ENCODE data around the gene TMEM222. TPM values are rescaled to one million over a fixed set of nuclear protein-coding genes. Genes with fewer than 3 reads are reported as not detected.

The TMEM222 gene
- polyA plus RNA-seq, 1 donor from 2014 or later, result 68.0 TPM

DNA sequence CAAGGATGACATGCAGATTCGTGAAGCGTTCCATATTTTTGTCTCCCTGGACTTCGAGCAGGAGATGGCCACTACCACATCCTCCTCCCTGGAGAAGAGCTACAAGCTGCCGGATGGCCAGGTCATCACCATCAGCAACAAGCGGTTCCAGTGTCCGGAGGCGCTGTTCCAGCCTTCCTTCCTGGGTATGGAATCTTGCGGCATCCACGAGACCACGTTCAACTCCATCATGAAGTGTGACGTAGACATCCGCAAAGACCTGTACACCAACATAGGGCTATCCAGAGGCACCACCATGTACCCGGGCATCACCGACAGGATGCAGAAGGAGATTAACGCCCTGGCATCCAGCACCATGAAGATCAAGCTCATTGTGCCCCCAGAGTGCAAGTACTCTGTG is 3.3 kb downstream of the TMEM222 start:
- peaks cover 1% of the 10 kb centered on the region for H3K36me3 Mint-ChIP-seq
- H3K27ac Mint-ChIP-seq, result peak overlapping the region in 2 of 3 donors; percentile 23 to 51
- no peaks in the 10 kb centered on the region for H3K27me3 Mint-ChIP-seq
- peak overlapping the region in 3 of 4 donors; percentile 8 to 98 (median 45) for H3K4me3 Mint-ChIP-seq
- no peaks in the 10 kb centered on the region for H3K9me3 Mint-ChIP-seq
- H3K4me1 Mint-ChIP-seq, result peaks cover 47 to 55% (median 51%) of the 10 kb centered on the region in 3 donors

DNA sequence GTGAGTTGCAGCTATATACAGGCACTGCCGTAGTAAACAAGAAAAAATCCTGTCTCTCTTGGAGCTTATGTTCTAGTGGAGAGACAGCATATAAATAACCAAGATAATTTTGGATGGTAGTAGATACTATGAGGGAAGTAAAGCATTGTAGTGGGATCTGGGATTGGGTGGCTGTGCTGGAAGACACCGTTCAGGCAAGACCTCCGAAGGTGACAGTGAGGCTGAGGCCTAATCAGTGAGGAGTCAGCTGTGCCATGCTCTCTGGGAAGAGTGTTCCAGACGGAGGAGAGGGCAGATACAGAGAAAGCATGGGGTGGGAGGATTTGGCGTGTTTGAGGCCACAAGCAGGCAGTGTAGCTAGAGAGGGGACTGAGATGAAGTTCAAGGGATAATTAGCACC is 6.0 kb downstream of the TMEM222 start:
- Mint-ChIP-seq H3K27ac (no peak overlapping the region), H3K9me3 (no peaks in the 10 kb centered on the region), H3K27me3 (no peaks in the 10 kb centered on the region), H3K4me3 (peak overlapping the region in 1 of 4 donors; percentile 44), H3K4me1 (peaks cover 40 to 51% (median 48%) of the 10 kb centered on the region in 3 donors), H3K36me3 (no peaks in the 10 kb centered on the region)

DNA sequence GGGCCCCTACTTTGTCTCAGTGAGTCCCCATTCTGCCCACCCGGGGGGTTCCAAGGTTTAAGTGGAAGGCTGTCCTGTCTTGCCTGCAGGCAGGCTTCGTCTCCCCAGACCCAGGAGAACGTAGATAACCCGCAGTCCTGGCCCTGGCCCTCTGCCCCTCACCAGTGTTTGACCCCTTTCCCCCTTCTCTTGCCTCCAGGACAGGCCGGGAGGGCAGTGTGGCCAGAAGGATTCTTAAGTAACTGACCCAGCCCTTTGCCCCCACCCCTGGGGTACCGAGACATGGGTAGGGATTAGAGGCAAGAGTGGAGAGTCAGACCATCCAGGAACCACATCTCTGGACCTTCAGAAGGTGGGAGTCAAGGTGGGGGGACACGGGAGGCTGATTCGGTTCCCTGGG is 8.8 kb downstream of the TMEM222 start:
- peak overlapping the region in 2 of 4 donors; percentile 5 to 28 for H3K4me3 Mint-ChIP-seq
- peaks cover 34 to 35% (median 34%) of the 10 kb centered on the region in 3 donors for H3K4me1 Mint-ChIP-seq
- peak overlapping the region in 1 of 3 donors; percentile 80 for H3K27ac Mint-ChIP-seq
- H3K9me3 Mint-ChIP-seq, result no peaks in the 10 kb centered on the region
- H3K27me3 Mint-ChIP-seq, result no peaks in the 10 kb centered on the region
- peaks cover 3% of the 10 kb centered on the region for H3K36me3 Mint-ChIP-seq

DNA sequence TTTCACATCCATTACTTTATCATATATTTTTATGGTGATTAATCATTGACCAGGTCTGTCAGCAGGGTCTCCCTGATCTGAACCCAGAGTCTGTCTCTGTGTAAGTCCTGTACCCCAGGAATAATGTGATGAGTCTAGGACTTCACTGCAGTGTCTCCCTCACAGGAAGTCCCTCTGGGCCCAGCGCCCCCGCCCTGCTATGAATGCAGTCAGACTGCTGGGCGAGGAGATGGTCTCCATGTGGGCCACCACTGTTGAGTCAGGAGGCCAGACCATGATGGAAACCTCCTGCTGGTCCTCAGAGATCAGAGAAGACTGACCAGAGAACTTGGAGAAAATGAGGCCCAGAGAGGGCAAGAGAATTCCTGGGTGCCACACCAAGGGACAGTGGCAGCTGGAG is 9.5 kb downstream of the TMEM222 start:
- Mint-ChIP-seq H3K36me3 (peaks cover 3% of the 10 kb centered on the region), H3K27me3 (no peaks in the 10 kb centered on the region), H3K4me3 (peak overlapping the region in 1 of 4 donors; percentile 28), H3K9me3 (no peaks in the 10 kb centered on the region), H3K4me1 (peaks cover 28 to 34% (median 28%) of the 10 kb centered on the region in 3 donors), H3K27ac (peak overlapping the region in 1 of 3 donors; percentile 80)

DNA sequence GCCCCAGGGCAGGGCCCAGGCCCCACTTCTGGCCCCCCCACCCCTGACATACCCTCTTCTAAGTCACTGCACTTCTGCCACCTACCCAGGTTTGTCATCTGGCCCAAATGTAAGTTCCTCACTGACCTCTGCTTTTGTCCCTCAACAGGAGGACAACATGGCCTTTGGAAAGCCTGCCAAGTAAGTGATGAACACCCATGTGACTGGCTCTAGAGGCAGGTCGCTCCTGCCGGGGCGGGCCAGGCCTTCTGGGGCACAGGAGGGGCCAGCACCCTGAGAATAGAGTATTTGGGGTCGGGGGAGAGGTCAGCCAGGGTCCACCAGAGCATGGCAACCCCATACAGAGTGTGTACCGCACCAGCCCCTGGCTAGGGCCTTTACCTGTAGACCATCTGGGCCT is 10.0 kb downstream of the TMEM222 start:
- no peaks in the 10 kb centered on the region for H3K9me3 Mint-ChIP-seq
- no peak overlapping the region for H3K27ac Mint-ChIP-seq
- peaks cover 23 to 30% (median 24%) of the 10 kb centered on the region in 3 donors for H3K4me1 Mint-ChIP-seq
- no peak overlapping the region for H3K4me3 Mint-ChIP-seq
- H3K36me3 Mint-ChIP-seq, result peaks cover 3% of the 10 kb centered on the region
- H3K27me3 Mint-ChIP-seq, result no peaks in the 10 kb centered on the region

DNA sequence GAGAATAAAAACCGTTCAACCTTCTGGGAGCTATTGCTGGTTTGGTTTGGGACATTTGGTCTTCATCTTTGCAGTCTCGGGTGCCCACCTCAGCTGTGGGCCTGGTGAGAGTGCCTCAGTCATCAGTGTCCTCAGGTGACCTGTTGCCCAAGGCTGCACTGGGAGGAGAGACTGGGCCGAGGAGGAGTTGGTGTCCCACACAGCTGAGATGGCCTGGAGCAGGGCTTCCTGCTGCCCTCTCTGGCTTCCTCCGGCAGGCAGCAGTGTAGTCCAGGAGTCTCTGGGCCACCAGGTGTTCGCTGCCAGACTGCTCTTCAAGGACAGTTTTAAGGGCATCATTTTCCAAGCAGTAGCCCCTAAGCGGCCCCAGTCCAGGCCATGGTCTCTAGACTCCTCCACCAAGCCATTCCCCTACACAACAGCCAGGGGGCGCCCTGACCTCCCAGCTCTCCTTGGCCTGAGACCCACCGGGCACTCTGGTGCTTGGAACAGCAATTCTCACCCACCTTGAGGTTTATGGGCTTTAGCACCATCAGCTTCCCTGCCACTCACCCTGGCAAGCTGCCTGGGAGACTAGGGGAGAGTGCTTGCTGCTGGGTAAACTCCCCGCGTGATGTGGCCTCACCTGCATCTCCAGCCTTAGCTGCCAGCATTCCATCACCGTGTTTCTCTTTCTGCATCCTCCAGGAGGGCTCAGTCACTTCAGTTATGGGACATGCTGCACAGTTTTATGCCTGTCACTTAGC is 10.7 kb downstream of the TMEM222 start:
- Mint-ChIP-seq H3K4me3 (peak overlapping the region in 1 of 4 donors; percentile 48), H3K4me1 (peaks cover 19 to 27% (median 21%) of the 10 kb centered on the region in 3 donors), H3K27ac (peak overlapping the region in 1 of 3 donors; percentile 68), H3K27me3 (no peaks in the 10 kb centered on the region), H3K36me3 (peaks cover 3% of the 10 kb centered on the region), H3K9me3 (no peaks in the 10 kb centered on the region)

DNA sequence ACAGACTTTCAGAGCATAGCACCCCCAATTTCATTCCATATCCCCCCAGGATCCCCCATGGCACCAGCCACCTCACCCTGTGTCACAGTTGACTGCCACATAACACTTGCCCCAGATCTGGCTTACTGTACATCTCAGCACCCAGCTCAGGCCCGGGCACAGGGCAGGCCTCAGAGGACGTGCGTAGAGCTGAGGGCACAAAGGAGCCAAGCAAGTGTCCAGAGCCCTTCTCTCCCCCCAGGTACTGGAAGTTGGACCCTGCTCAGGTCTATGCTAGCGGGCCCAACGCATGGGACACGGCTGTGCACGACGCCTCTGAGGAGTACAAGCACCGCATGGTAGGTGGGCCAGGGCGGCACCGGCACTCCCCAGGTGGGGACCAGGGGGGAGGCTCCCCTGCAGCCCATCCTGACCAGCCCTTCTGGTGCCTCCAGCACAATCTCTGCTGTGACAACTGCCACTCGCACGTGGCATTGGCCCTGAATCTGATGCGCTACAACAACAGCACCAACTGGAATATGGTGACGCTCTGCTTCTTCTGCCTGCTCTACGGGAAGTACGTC is 11.8 kb downstream of the TMEM222 start:
- Mint-ChIP-seq H3K27ac (peak overlapping the region in 1 of 3 donors; percentile 67), H3K27me3 (no peaks in the 10 kb centered on the region), H3K9me3 (no peaks in the 10 kb centered on the region), H3K4me1 (peaks cover 11 to 19% (median 18%) of the 10 kb centered on the region in 3 donors), H3K36me3 (peaks cover 3% of the 10 kb centered on the region), H3K4me3 (no peak overlapping the region)

DNA sequence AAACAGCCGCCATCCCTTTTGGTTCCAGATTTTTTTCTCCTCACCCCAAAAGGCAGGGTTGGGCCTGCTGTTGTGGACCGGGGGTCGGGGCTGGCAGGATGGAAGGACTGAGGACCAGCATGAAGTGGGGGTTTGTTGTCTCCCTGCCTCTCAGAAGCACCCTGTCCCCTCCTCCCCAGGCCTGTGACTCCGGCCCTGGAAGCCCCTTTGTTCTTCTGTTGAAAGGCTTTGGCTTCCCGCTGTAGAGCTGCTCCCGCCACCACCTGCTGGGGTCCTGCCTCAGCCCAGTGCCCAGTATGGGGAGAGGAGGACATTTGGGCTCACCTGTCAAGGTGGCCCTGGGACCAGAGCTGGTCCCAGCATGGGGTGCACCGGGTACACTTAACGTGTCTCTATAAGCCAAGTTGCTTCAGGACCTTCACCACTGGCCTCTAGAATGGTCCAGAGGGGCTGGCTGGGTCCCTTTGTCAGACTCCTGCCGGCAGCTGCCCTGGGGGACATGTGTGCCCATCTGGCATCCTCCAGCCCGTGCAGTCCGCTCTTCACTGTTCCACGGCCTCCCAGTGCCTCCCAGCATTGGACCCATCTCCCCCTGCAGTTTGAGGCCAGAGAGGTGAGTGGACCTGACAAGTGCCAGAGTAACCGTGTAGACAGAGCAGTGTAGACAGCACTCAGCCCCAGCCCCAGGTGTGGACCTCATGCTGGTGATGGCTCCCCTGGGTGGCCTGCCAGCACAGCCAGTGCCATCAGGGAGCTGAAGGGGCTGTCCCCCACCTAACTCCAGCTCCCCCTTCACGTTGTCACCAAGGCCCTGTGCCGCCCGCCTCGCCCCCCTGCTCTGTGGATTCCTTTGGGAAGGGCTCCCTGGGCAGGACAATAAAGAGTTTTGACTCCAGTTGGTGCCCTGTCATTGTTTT is 13.8 kb downstream of the TMEM222 start:
- H3K9me3 Mint-ChIP-seq, result no peaks in the 10 kb centered on the region
- H3K4me3 Mint-ChIP-seq, result no peak overlapping the region
- H3K36me3 Mint-ChIP-seq, result peaks cover 3% of the 10 kb centered on the region
- H3K4me1 Mint-ChIP-seq, result peaks cover 13 to 22% (median 20%) of the 10 kb centered on the region in 3 donors
- no peak overlapping the region for H3K27ac Mint-ChIP-seq
- no peaks in the 10 kb centered on the region for H3K27me3 Mint-ChIP-seq

DNA sequence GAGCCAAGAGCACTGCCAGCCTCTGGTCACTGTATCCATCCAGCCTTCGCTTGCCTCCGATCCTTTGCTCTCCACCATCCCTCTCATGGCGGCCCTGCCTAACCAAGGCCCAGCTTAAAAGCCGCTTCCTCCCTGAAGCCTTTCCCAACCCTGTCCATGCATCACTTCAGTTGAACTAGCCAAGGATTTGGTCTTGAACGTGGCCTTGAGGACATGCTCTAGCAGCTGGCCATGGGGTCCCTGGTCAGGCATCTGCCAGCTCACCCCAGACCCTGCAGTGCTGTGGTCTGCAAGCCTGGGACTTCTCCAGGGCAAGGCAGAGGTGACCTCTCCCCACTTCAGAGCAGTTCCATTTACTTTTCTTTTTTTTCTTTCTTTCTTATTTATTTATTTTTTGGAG is 14.8 kb downstream of the TMEM222 start:
- H3K4me1 Mint-ChIP-seq, result peaks cover 19 to 30% (median 29%) of the 10 kb centered on the region in 3 donors
- no peaks in the 10 kb centered on the region for H3K9me3 Mint-ChIP-seq
- H3K36me3 Mint-ChIP-seq, result peaks cover 3% of the 10 kb centered on the region
- no peaks in the 10 kb centered on the region for H3K27me3 Mint-ChIP-seq
- no peak overlapping the region for H3K4me3 Mint-ChIP-seq
- H3K27ac Mint-ChIP-seq, result no peak overlapping the region

DNA sequence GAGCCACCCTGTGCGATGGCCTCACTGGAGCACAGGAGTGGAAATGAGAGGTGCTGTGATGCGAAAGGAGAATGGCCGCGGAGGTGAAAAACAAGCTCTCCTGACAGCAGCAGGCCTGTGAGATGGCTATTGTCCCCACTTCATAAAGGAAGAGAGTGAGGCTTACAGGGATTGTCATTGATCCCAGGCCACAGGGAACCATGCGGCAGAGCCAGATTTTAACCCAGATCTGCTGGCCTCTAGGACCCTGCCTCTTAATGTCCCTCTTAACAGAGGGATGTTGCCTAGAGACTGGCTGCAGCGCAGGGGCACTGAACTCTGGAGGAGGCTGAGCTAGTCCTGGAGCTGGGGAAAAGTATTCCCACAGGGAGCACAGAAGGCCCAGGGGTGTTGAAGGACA is 16.8 kb downstream of the TMEM222 start:
- peak overlapping the region; percentile 67 to 91 (median 80) for H3K27ac Mint-ChIP-seq
- peak overlapping the region in 2 of 4 donors; percentile 39 to 87 for H3K4me3 Mint-ChIP-seq
- H3K27me3 Mint-ChIP-seq, result no peaks in the 10 kb centered on the region
- no peaks in the 10 kb centered on the region for H3K9me3 Mint-ChIP-seq
- H3K36me3 Mint-ChIP-seq, result peaks cover 3% of the 10 kb centered on the region
- peaks cover 19 to 33% (median 25%) of the 10 kb centered on the region in 3 donors for H3K4me1 Mint-ChIP-seq

DNA sequence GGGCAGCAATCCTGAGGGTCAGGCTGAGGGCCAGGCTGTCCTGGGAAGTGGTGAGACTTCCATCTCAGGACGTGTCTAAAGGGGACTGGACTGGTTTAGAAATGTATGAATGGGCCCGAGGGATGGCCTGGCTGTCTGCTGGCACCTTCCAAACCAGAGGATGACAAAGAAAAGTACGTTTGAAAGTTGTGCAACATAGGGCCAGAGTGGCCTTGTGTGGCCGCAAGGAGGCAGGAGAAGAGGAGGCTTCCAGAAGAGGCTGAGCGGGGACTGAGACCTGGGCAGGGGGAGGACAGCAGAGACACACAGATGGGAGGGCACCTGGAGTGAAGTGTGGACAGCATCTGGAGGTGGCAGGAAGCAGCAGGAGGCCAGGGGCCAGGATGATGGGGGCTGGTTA is 17.2 kb downstream of the TMEM222 start:
- Mint-ChIP-seq H3K27ac (peak overlapping the region; percentile 82 to 97 (median 91)), H3K27me3 (no peaks in the 10 kb centered on the region), H3K4me1 (peaks cover 19 to 33% (median 25%) of the 10 kb centered on the region in 3 donors)

DNA sequence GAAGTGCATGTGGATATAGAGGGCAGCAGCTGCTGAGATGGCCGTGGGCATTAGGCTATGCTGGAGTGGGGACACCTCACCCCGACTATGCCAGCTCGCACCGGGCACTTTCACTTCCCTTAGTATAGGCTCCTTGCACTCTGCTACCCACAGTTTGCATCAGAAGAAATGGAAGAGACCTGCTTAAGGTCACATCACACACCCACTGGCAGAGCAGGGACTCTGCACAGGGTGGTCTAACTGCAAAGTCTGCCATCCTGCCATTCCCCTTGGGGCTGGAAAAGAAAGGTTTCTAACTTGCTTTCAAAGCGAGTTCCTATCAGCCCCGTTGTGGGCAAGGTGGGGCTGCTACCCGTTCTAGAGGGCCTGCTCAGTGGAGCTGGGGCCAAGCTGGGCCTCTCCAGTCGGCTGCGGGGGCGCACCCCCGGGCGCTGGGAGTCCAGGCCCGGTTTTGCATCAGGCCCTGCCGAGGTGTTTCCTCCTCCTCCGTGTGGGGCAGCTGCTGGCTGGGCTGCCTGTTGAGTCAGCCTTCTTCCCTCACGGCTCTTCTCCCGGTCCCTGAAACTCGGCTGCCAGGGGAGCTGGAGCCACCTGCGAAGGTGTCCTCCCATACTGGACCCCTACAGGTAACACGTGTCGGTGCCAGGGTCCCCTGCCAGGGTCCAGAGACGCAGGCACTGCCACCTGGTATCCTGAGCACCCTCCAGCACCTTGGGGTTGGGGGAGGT is 19.7 kb downstream of the TMEM222 start, which contains the start of gene SYTL1:
Gene SYTL1, plus strand, starts transcription at position 498 of the 728 bp plus-strand sequence. CDS start 3,313 bp downstream, outside the sequence.
- Mint-ChIP-seq H3K27me3 (no peaks in the 10 kb centered on the region), H3K9me3 (no peaks in the 10 kb centered on the region), H3K27ac (peak within 1 kb of the TSS; percentile 82 to 97 (median 91)), H3K36me3 (no peaks in the 10 kb centered on the region), H3K4me1 (peaks cover 27 to 37% (median 27%) of the 10 kb centered on the region in 3 donors), H3K4me3 (peak within 1 kb of the TSS; percentile 87 to 100 (median 96))

More for the DNA sequence above, 17.2 kb downstream of the TMEM222 start:
- Mint-ChIP-seq H3K36me3 (peaks cover 3% of the 10 kb centered on the region), H3K9me3 (no peaks in the 10 kb centered on the region), H3K4me3 (peak overlapping the region in 2 of 4 donors; percentile 67 to 87)

DNA sequence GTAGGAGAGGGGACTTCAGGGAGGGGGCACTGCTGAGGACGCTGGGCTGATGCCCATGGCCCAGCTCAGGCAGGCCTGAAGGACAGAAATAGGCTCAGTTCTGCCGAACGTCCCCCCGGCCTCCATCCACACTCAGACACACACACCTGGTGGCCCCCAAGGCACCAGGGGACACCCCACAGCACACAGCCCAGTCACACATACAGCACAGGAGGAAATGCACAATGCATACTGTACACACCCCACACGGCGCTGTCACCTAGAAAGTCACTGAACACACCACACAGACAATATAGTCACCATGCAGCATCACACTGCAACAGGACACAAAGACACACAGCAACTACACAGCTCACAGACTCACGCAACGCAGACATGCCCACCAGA is 20.4 kb downstream of the TMEM222 start:
- H3K27me3 Mint-ChIP-seq, result no peaks in the 10 kb centered on the region
- H3K36me3 Mint-ChIP-seq, result no peaks in the 10 kb centered on the region
- peaks cover 27 to 37% (median 27%) of the 10 kb centered on the region in 3 donors for H3K4me1 Mint-ChIP-seq
- H3K27ac Mint-ChIP-seq, result peak overlapping the region; percentile 82 to 97 (median 91)
- peak overlapping the region; percentile 87 to 100 (median 96) for H3K4me3 Mint-ChIP-seq
- H3K9me3 Mint-ChIP-seq, result no peaks in the 10 kb centered on the region

Measured in IgD-negative memory B cell (primary cell).